ENCODE measurements around the gene INTS6. TPM values are rescaled to one million over a fixed set of nuclear protein-coding genes. Genes with fewer than 3 reads are reported as not detected.

INTS6 gene
- total and polyA plus RNA-seq, 2 donors (not counting 1 experiment from before 2014, with no cell fraction given) = 15.4 to 74.7 TPM

DNA sequence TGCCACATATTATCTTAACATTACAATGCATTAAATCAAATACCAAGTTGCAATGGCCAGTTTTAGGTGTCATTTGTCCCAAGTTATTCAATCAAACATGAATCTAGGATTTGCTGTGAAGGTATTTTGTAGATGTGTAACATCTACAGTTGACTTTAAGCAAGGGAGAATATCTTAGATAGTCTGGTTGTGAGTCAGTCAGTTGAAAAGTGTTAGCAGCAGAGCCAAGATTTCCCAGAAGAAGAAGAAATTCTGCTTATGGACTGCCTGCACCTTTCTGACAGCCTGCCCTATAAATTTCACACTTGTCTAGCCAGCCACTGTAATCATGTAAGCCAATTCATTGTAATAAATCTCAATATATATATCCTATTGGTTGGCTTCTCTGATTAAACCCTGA, 41.3 kb upstream of the INTS6 start:
- peaks cover 0 to 4% (median 1%) of the 10 kb centered on the region in 4 experiments for H3K27me3 ChIP-seq (replicated peaks in 1 of 4; ENCODE audit: control extremely low read depth in 1 of 4, control insufficient read depth in 3 of 4, insufficient read depth in 4 of 4, low read length in 3 of 4)
- ChIA-PET CTCF (no interaction called here), POLR2A (no interaction called here)
- no peak overlapping the region for H2AFZ ChIP-seq (ENCODE audit: insufficient read depth, low read depth, low read length, poor library complexity, severe bottlenecking)
- H3K27me3 Mint-ChIP-seq = peaks cover 12% of the 10 kb centered on the region
- no peak for ATAC-seq (ENCODE audit: low read depth)
- TF ChIP-seq EZH2 (IDR thresholded peaks at IDR 0.05; ENCODE audit: borderline replicate concordance, insufficient read depth, low read depth, low read length, poor library complexity, severe bottlenecking) = no peak
- TF ChIP-seq, protein P1, sequence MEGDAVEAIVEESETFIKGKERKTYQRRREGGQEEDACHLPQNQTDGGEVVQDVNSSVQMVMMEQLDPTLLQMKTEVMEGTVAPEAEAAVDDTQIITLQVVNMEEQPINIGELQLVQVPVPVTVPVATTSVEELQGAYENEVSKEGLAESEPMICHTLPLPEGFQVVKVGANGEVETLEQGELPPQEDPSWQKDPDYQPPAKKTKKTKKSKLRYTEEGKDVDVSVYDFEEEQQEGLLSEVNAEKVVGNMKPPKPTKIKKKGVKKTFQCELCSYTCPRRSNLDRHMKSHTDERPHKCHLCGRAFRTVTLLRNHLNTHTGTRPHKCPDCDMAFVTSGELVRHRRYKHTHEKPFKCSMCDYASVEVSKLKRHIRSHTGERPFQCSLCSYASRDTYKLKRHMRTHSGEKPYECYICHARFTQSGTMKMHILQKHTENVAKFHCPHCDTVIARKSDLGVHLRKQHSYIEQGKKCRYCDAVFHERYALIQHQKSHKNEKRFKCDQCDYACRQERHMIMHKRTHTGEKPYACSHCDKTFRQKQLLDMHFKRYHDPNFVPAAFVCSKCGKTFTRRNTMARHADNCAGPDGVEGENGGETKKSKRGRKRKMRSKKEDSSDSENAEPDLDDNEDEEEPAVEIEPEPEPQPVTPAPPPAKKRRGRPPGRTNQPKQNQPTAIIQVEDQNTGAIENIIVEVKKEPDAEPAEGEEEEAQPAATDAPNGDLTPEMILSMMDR (IDR thresholded peaks at IDR 0.05) = no peak
- H3K9me3 ChIP-seq (ENCODE audit: control extremely low read depth in 1 of 3, control insufficient read depth in 2 of 3, insufficient read depth in 1 of 3, low read length in 2 of 3) = no peaks in the 10 kb centered on the region
- H3K4me2 ChIP-seq (replicated peaks; ENCODE audit: low read depth, low read length, poor library complexity, severe bottlenecking) = no peak overlapping the region
- H3K4me3 ChIP-seq (ENCODE audit: control extremely low read depth in 1 of 5, extremely low read depth in 1 of 5, insufficient read depth in 1 of 5, low read depth in 2 of 5, low read length in 4 of 5) = no peak overlapping the region
- no peaks in the 10 kb centered on the region for H3K79me2 ChIP-seq (ENCODE audit: control insufficient read depth, insufficient read depth, low read length)
- no peaks in the 10 kb centered on the region for H3K4me1 ChIP-seq (ENCODE audit: control insufficient read depth in 2 of 2, insufficient read depth in 2 of 2, low read length in 2 of 2)
- H3K27ac Mint-ChIP-seq = no peak overlapping the region
- no peaks in the 10 kb centered on the region for H4K20me1 ChIP-seq (ENCODE audit: control insufficient read depth, insufficient read depth, low read length, poor library complexity, severe bottlenecking)
- intact Hi-C loops (cut with micrococcal nuclease) = no loop called here
- no peak overlapping the region for H3K9ac ChIP-seq (ENCODE audit: low read length)
- DNase-seq = no peak
- no peaks in the 10 kb centered on the region for H3K36me3 ChIP-seq (replicated peaks in 1 of 2; ENCODE audit: control extremely low read depth in 1 of 2, control insufficient read depth in 1 of 2, extremely low read depth in 1 of 2, insufficient read depth in 2 of 2, low read length in 1 of 2)
- no peak overlapping the region for H3K4me3 Mint-ChIP-seq
- no peak overlapping the region for H3K27ac ChIP-seq (ENCODE audit: low read length in 2 of 2)
- H3K9me3 Mint-ChIP-seq (ENCODE audit: insufficient read depth) = no peaks in the 10 kb centered on the region
- no peaks in the 10 kb centered on the region for H3K4me1 Mint-ChIP-seq

DNA sequence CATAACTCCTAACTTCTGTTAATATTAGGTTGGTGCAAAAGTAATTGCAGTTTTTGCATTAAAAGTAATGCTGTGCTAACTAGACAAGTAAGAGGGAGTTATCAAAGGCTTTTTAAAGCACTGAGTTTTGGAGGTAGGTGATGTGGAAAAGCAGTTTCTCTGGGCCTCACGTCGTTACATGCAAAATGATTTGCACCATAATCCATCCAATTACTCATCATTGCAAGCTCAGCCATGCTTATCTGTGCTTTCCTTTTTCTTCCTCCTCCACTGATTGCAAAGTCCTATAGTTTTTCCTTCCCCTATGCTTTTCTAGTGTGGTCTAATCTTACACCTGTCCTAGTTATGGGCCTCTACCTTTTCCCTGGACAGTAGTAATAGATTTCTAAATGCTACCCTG, 35.4 kb upstream of the INTS6 start:
- TF ChIP-seq EZH2 (IDR thresholded peaks at IDR 0.05; ENCODE audit: borderline replicate concordance, insufficient read depth, low read depth, low read length, poor library complexity, severe bottlenecking) = no peak
- TF ChIP-seq, protein P1 (IDR thresholded peaks at IDR 0.05) = no peak
- intact Hi-C loops (cut with micrococcal nuclease) = no loop called here
- Mint-ChIP-seq H3K27me3 (no peaks in the 10 kb centered on the region), H3K4me3 (no peak overlapping the region), H3K4me1 (no peaks in the 10 kb centered on the region), H3K27ac (no peak overlapping the region), H3K9me3 (ENCODE audit: insufficient read depth) (no peaks in the 10 kb centered on the region)
- no peak overlapping the region for H3K4me3 ChIP-seq (ENCODE audit: control extremely low read depth in 1 of 5, extremely low read depth in 1 of 5, insufficient read depth in 1 of 5, low read depth in 2 of 5, low read length in 4 of 5)
- H2AFZ ChIP-seq (ENCODE audit: insufficient read depth, low read depth, low read length, poor library complexity, severe bottlenecking) = no peak overlapping the region
- no peaks in the 10 kb centered on the region for H3K4me1 ChIP-seq (ENCODE audit: control insufficient read depth in 2 of 2, insufficient read depth in 2 of 2, low read length in 2 of 2)
- peaks cover 0 to 3% (median 1%) of the 10 kb centered on the region in 4 experiments for H3K27me3 ChIP-seq (replicated peaks in 1 of 4; ENCODE audit: control extremely low read depth in 1 of 4, control insufficient read depth in 3 of 4, insufficient read depth in 4 of 4, low read length in 3 of 4)
- H3K9ac ChIP-seq (ENCODE audit: low read length) = no peak overlapping the region
- ChIA-PET CTCF (no interaction called here), POLR2A (interaction anchor here (0.7 kb wide), 1 partner anchor 679 kb away, joined by 4 read pairs; no protein-coding TSS in a partner anchor)
- 83% methylated on average over 2 of the region's 2 CpGs for WGBS (ENCODE audit: insufficient coverage)
- H4K20me1 ChIP-seq (ENCODE audit: control insufficient read depth, insufficient read depth, low read length, poor library complexity, severe bottlenecking) = no peaks in the 10 kb centered on the region
- no peaks in the 10 kb centered on the region for H3K36me3 ChIP-seq (replicated peaks in 1 of 2; ENCODE audit: control extremely low read depth in 1 of 2, control insufficient read depth in 1 of 2, extremely low read depth in 1 of 2, insufficient read depth in 2 of 2, low read length in 1 of 2)
- DNase-seq = no peak
- H3K9me3 ChIP-seq (ENCODE audit: control extremely low read depth in 1 of 3, control insufficient read depth in 2 of 3, insufficient read depth in 1 of 3, low read length in 2 of 3) = no peaks in the 10 kb centered on the region
- H3K4me2 ChIP-seq (replicated peaks; ENCODE audit: low read depth, low read length, poor library complexity, severe bottlenecking) = no peak overlapping the region
- H3K27ac ChIP-seq (ENCODE audit: low read length in 2 of 2) = no peak overlapping the region
- H3K79me2 ChIP-seq (ENCODE audit: control insufficient read depth, insufficient read depth, low read length) = no peaks in the 10 kb centered on the region
- no peak for ATAC-seq (ENCODE audit: low read depth)

Measured in B cell (primary cell).